ENCODE data around the gene TBX2. TPM values are rescaled to one million over a fixed set of nuclear protein-coding genes. Genes with fewer than 3 reads are reported as not detected.

TBX2 gene
- total RNA-seq, 6 donors from 2014 or later: 22.4 to 130 (median 92.7) TPM

DNA sequence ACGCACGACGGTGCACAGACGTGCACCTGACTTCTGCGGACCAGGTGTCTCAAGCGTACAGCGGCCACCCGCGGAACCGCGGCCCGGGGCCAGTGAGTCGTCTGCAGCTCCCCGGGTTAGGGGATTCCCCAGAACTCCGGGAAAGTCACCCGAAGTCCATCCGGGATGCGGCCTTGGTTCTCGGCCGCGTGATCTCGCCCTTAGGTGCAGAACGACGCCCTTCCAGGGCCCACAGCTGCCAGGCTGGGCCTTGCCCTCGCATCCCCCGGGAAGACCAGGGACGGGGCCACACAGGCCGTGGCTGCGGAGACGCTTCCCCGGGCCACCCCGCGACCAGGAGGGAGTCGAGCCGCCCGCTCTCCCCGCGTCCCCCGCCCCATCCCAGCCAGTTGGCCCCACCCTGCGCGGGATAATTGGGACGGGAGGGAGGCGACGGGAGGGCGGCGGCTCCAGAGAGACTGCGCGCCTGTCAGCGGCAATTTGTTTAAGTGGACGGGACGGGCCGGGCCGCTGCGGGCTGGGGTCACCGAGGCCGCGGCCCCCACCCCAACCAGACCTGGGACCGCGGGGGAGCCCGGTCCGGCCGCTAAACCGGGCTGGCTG is 3.6 kb upstream of the TBX2 start:
- Histone ChIP-seq H3K9me3 (no peaks in the 10 kb centered on the region), H3K27me3 (peaks cover 0 to 47% (median 36%) of the 10 kb centered on the region in 4 donors), H3K4me3 (peak overlapping the region; percentile 25 to 63 (median 58)), H3K36me3 (peaks cover 0 to 4% (median 0%) of the 10 kb centered on the region in 4 donors), H3K27ac (peak overlapping the region; percentile 90 to 97 (median 92)), H3K4me1 (peaks cover 27 to 49% (median 35%) of the 10 kb centered on the region in 4 donors)
- ATAC-seq (ENCODE audit: low FRiP score in 2 of 2) (peak in 1 of 2 donors; percentile 1), DNase-seq (peak in 1 of 2 donors; percentile 85)
- TF ChIP-seq POLR2A (IDR thresholded peaks at IDR 0.05): no peak
- peak in 1 of 2 donors; percentile 15 for TF ChIP-seq POLR2AphosphoS5 (IDR thresholded peaks at IDR 0.05)
- 35 to 43% methylated on average over 21 to 35 of the region's 63 CpGs for WGBS, 2 donors

DNA sequence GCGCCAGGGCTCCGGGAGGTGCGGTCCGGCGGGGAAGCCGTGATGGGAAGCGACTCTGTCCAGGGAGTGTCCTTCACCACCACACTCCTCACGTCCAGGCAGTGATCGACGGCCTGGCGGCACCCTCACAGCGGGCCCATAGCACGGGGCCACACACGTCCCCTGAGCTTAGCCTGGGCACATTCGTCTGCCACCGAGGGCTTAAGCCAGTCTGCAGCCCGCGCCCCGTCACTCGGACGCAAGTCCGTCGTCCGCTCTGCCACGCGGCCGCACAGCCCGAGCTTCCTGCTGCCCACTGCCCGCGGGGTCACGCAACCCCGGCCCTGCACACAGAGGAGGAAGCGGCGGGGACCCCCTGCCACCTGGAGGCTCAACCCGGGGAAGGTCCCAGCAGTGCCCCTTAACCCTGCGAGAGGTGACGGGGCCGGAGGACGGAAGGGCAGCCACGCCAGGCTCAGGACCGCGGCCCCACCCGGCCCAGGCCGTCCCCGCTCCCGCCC is 3.0 kb upstream of the TBX2 start:
- Histone ChIP-seq H3K27me3 (peaks cover 0 to 53% (median 38%) of the 10 kb centered on the region in 4 donors), H3K9me3 (no peaks in the 10 kb centered on the region), H3K4me3 (peak overlapping the region; percentile 47 to 63 (median 58)), H3K36me3 (peaks cover 0 to 9% (median under 1%) of the 10 kb centered on the region in 4 donors), H3K27ac (peak overlapping the region; percentile 90 to 97 (median 92)), H3K4me1 (peaks cover 27 to 52% (median 35%) of the 10 kb centered on the region in 4 donors)
- TF ChIP-seq EP300 (IDR thresholded peaks at IDR 0.05) (no peak), POLR2AphosphoS5 (IDR thresholded peaks at IDR 0.05) (no peak), POLR2A (IDR thresholded peaks at IDR 0.05) (peak in 1 of 4 donors; percentile 36)
- TF ChIP-seq, protein P1, sequence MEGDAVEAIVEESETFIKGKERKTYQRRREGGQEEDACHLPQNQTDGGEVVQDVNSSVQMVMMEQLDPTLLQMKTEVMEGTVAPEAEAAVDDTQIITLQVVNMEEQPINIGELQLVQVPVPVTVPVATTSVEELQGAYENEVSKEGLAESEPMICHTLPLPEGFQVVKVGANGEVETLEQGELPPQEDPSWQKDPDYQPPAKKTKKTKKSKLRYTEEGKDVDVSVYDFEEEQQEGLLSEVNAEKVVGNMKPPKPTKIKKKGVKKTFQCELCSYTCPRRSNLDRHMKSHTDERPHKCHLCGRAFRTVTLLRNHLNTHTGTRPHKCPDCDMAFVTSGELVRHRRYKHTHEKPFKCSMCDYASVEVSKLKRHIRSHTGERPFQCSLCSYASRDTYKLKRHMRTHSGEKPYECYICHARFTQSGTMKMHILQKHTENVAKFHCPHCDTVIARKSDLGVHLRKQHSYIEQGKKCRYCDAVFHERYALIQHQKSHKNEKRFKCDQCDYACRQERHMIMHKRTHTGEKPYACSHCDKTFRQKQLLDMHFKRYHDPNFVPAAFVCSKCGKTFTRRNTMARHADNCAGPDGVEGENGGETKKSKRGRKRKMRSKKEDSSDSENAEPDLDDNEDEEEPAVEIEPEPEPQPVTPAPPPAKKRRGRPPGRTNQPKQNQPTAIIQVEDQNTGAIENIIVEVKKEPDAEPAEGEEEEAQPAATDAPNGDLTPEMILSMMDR (IDR thresholded peaks at IDR 0.05): no peak
- DNase-seq (peak in 1 of 2 donors; percentile 87), ATAC-seq (ENCODE audit: low FRiP score in 2 of 2) (no peak)
- WGBS, 2 donors: 7 to 12% methylated on average over 3 to 15 of the region's 46 CpGs

DNA sequence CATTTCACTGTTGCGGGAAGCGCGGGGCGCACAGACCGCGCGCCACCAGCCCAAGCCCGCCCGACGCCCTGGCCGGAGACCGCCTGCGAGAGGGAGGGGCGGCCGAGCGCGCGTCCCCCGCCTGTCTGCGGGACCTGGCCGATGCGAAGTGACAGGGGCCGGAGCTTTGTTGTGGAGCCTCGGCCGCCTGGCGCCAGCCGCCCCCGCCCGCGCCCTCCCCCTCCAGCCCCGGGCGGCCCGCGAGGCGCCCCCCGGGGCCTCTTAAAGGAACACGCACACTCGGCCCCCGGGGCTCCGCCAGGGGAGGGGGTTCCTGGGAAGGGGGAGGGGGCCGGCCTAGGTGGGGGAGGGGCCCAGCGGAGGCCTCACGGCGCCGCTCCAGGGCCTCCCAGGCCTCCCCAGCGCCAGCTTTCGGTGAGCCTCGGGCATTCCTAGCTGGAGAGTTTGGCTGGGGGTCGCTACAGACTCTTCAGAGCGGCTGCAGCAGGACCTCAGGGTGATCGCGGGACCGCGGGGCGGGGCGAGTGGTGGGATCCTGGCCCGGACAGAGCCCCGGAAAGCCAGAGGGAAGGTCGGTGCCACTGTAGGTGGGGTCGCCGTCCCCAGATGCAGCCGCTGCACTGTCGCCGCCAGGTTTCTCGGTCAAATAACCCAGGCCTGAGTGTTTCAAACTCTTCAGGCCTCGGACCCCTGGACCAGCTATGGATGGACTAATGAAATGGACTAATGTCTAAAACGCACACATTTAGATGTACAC is 2.4 kb upstream of the TBX2 start:
- Histone ChIP-seq H3K4me1 (peaks cover 27 to 52% (median 35%) of the 10 kb centered on the region in 4 donors), H3K27ac (peak overlapping the region; percentile 90 to 97 (median 92)), H3K27me3 (peaks cover 1 to 58% (median 42%) of the 10 kb centered on the region in 4 donors), H3K4me3 (peak overlapping the region; percentile 47 to 63 (median 58)), H3K9me3 (no peaks in the 10 kb centered on the region), H3K36me3 (peaks cover 0 to 14% (median 2%) of the 10 kb centered on the region in 4 donors)
- 9% methylated on average over 11 to 15 of the region's 67 CpGs for WGBS, 2 donors
- DNase-seq (peak in 1 of 2 donors; percentile 88), ATAC-seq (ENCODE audit: low FRiP score in 2 of 2) (peak in 1 of 2 donors; percentile 16)
- TF ChIP-seq POLR2AphosphoS5 (IDR thresholded peaks at IDR 0.05) (no peak), POLR2A (IDR thresholded peaks at IDR 0.05) (peak in 1 of 4 donors; percentile 3), EP300 (IDR thresholded peaks at IDR 0.05) (no peak)
- TF ChIP-seq, protein P1 (IDR thresholded peaks at IDR 0.05): no peak

DNA sequence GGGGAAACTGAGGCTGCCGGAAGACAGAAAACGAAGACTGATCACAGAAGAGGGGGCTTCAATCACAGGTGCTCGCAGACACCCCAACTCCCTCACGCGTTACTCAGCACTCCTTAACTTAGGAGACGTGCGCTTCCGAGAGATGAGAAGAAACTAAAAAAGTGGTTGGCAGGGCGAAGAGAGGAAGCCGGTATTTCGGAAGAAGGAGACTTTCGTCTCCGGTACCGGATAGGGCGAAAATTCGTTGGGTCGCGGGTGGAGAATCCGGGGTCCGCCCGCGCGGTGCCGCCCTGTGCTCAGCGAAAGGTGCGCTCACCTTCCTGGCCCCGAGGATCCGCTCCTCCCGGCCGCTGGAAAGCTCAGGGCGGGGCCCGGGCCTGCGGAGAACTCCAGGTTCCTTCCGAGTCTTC is 917 bp upstream of the TBX2 start:
- ATAC-seq (ENCODE audit: low FRiP score in 2 of 2) (no peak), DNase-seq (no peak)
- Histone ChIP-seq H3K27ac (peak overlapping the region; percentile 90 to 97 (median 92)), H3K36me3 (peaks cover 0 to 24% (median 7%) of the 10 kb centered on the region in 4 donors), H3K27me3 (peaks cover 1 to 67% (median 46%) of the 10 kb centered on the region in 4 donors), H3K4me3 (peak overlapping the region; percentile 55 to 63 (median 60)), H3K9me3 (no peaks in the 10 kb centered on the region), H3K4me1 (peaks cover 30 to 61% (median 41%) of the 10 kb centered on the region in 4 donors)
- WGBS, 2 donors: 5% methylated on average over 16 to 27 of the region's 34 CpGs
- TF ChIP-seq POLR2AphosphoS5 (IDR thresholded peaks at IDR 0.05): no peak
- TF ChIP-seq, protein P1 (IDR thresholded peaks at IDR 0.05): no peak
- TF ChIP-seq EP300 (IDR thresholded peaks at IDR 0.05): no peak
- TF ChIP-seq POLR2A (IDR thresholded peaks at IDR 0.05): no peak
